Measurements from ENCODE around the gene TES. TPM values are rescaled to one million over a fixed set of nuclear protein-coding genes. Genes with fewer than 3 reads are reported as not detected.

Gene TES
- total RNA-seq, 6 experiments from 2014 or later, result 6.0 to 22.3 (median 12.5) TPM

- Histone ChIP-seq H3K4me3 (no peak overlapping the region), H3K27ac (peak overlapping the region in 1 of 3 donors; percentile 56), H3K9me3 (no peaks in the 10 kb centered on the region), H3K36me3 (no peaks in the 10 kb centered on the region), H3K4me1 (peaks cover 0 to 24% (median 3%) of the 10 kb centered on the region in 4 donors), H3K27me3 (no peaks in the 10 kb centered on the region)
- WGBS (ENCODE audit: insufficient coverage, low coverage, low lambda C conversion rate, missing lambda C conversion rate), result 66% methylated on average over 4 of the region's 4 CpGs
- ATAC-seq (peak; percentile 52 to 68 (median 57)), DNase-seq (no peak)
- intact Hi-C loops (cut with DNase I), result loop anchor here in 1 of 2 donors (5.0 kb wide), 1 partner anchor 58 kb away; no protein-coding TSS in a partner anchor
- TF ChIP-seq POLR2A (IDR thresholded peaks at IDR 0.05), result no peak
- TF ChIP-seq CTCF (IDR thresholded peaks at IDR 0.05), result no peak
Observed at GRCh38 chr7:116230191-116231005, 20.1 kb downstream of the TES start.

- Histone ChIP-seq H3K27me3 (no peaks in the 10 kb centered on the region), H3K36me3 (no peaks in the 10 kb centered on the region), H3K9me3 (no peaks in the 10 kb centered on the region), H3K4me1 (peaks cover 0 to 24% (median 3%) of the 10 kb centered on the region in 4 donors), H3K27ac (no peak overlapping the region), H3K4me3 (no peak overlapping the region)
- no peak for TF ChIP-seq POLR2A (IDR thresholded peaks at IDR 0.05)
- TF ChIP-seq CTCF (IDR thresholded peaks at IDR 0.05), result no peak
- WGBS (ENCODE audit: insufficient coverage, low coverage, low lambda C conversion rate, missing lambda C conversion rate), result 92% methylated on average over 2 of the region's 2 CpGs
- DNase-seq, result no peak
- intact Hi-C loops (cut with DNase I), result loop anchor here in 1 of 2 donors (5.0 kb wide), 1 partner anchor 59 kb away; no protein-coding TSS in a partner anchor
- ATAC-seq, result no peak
Observed at GRCh38 chr7:116231543-116231942, 21.2 kb downstream of the TES start.

GRCh38 chr7:116231949-116232348 lies 21.6 kb downstream of the TES start:
- H3K27me3 ChIP-seq, result no peaks in the 10 kb centered on the region
- H3K4me1 ChIP-seq, result peaks cover 0 to 24% (median 3%) of the 10 kb centered on the region in 4 donors
- DNase-seq (no peak), ATAC-seq (peak; percentile 56 to 78 (median 67))
- no peaks in the 10 kb centered on the region for H3K36me3 ChIP-seq
- TF ChIP-seq CTCF (IDR thresholded peaks at IDR 0.05) (no peak), POLR2A (IDR thresholded peaks at IDR 0.05) (no peak)
- H3K4me3 ChIP-seq, result no peak overlapping the region
- 7% methylated on average over 1 of the region's 1 CpG for WGBS (ENCODE audit: insufficient coverage, low coverage, low lambda C conversion rate, missing lambda C conversion rate)
- H3K9me3 ChIP-seq, result no peaks in the 10 kb centered on the region
- intact Hi-C loops (cut with DNase I), result loop anchor here in 1 of 2 donors (5.0 kb wide), 1 partner anchor 60 kb away; no protein-coding TSS in a partner anchor
- H3K27ac ChIP-seq, result no peak overlapping the region

GRCh38 chr7:116232350-116232749 lies 22.0 kb downstream of the TES start:
- no peaks in the 10 kb centered on the region for H3K9me3 ChIP-seq
- H3K4me3 ChIP-seq, result no peak overlapping the region
- no peak for ATAC-seq
- no peaks in the 10 kb centered on the region for H3K27me3 ChIP-seq
- DNase-seq, result no peak
- intact Hi-C loops (cut with DNase I), result loop anchor here in 1 of 2 donors (5.0 kb wide), 1 partner anchor 60 kb away; no protein-coding TSS in a partner anchor
- H3K36me3 ChIP-seq, result no peaks in the 10 kb centered on the region
- H3K27ac ChIP-seq, result no peak overlapping the region
- H3K4me1 ChIP-seq, result peaks cover 0 to 24% (median 3%) of the 10 kb centered on the region in 4 donors
- TF ChIP-seq CTCF (IDR thresholded peaks at IDR 0.05), result no peak
- TF ChIP-seq POLR2A (IDR thresholded peaks at IDR 0.05), result no peak

All from right lobe of liver (tissue), 6 donors.